AG08395 (cell line): Measurements from ENCODE around the gene COL6A3.
"Not testable (repeated sequence)": the region's sequence is repeated elsewhere in the genome, so short reads cannot be mapped to it uniquely, and the experiment has no call there.

ENCODE experiments used
- DNase-seq: peaks from one replicate; pipeline ENCODE4 v3.0.0; 2012; ENCODE audit warnings: mixed read lengths, low spot score

COL6A3 gene

GRCh38 chr2:237316339-237316738, 97.6 kb downstream of the COL6A3 start:
- no peak for DNase-seq

DNA sequence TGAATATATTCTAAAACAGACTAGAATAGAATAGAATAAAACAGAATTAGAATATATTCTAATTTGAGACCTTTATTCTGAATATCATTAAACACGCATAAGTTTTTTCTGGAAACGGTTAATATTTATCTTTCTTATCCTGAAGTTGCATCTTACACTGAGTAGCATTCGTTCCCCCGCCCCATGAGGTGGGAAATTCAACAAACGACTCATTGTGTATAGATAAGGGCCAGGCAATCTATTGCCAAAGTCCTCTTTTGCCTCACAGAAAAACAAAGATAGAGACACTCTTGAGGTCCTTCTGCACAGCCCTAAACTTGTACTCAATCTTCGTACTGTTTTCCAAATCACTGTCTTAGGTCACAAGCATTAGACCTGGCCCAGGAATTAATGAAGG, 98.1 kb downstream of the COL6A3 start:
- no peak for DNase-seq

GRCh38 chr2:237315170-237315828, 98.7 kb downstream of the COL6A3 start:
- peak; percentile 93 for DNase-seq

- no peak for DNase-seq
Measured at GRCh38 chr2:237314681-237315080, 99.3 kb downstream of the COL6A3 start.

- no peak for DNase-seq
Measured at GRCh38 chr2:237314198-237314597, 99.8 kb downstream of the COL6A3 start.

GRCh38 chr2:237312021-237312755, 101.8 kb downstream of the COL6A3 start:
- DNase-seq, result no peak

DNA sequence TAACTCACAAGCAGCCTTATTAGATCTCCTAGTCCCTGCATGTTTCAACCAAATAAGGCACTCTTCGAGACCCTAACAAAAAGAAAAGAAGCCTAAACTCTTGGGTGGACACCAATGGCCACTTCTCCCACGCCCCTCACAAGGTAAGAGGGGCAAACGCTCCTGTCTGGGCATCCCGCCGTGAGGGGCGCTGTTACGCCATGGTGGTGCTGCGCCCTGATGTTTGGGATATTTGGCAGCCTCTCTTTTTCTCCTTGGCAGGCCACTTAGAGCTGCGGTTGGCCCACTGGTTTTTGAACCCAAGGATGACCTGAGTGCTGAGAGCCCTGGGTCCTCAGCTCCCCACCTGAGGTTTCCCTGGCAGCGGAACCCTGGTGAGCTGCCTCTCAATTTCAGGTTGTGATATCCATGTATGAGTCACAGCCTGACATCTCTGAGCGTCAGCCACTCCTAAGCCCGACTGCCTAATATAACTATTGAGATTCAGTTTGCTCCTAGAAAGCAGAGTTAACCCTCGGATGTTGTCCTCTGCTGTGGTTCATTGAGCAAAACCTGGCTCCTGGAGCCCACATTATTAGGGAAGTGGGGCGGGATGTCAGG, 103.3 kb downstream of the COL6A3 start:
- DNase-seq, result no peak

- DNase-seq, result no peak
Measured at GRCh38 chr2:237309416-237309815, 104.5 kb downstream of the COL6A3 start.

- DNase-seq, result no peak
Measured at GRCh38 chr2:237309011-237309410, 105.0 kb downstream of the COL6A3 start.

- DNase-seq, result no peak
Measured at GRCh38 chr2:237307474-237307873, 106.5 kb downstream of the COL6A3 start.

- DNase-seq, result no peak
Measured at GRCh38 chr2:237306787-237307170, 107.2 kb downstream of the COL6A3 start.

GRCh38 chr2:237306083-237306786, 107.7 kb downstream of the COL6A3 start:
- no peak for DNase-seq

DNA sequence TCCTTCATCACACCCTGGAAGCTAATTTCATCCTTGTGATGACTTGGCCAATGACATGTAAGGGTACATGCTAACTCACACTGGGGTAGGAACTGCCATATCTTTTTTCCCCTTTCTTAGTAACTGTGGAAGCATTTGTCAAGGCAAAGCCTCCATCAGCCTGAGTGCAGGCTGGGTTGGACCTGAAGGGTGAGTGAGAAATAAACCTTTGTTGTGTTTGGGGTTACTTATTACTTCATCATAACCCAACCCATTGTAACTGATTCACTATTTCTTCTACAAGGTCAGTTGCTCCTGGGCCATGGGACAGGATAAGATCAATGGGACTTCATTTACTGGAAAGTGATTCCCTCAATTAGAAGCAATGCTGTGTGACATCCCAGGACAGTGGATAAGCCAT, 108.4 kb downstream of the COL6A3 start:
- DNase-seq, result no peak

GRCh38 chr2:237304763-237305514, 109.0 kb downstream of the COL6A3 start:
- peak; percentile 90 for DNase-seq

- not testable (repeated sequence) for DNase-seq
Measured at GRCh38 chr2:237303244-237303643, 110.7 kb downstream of the COL6A3 start.

- no peak for DNase-seq
Measured at GRCh38 chr2:237301595-237301994, 112.4 kb downstream of the COL6A3 start.

- DNase-seq, result no peak
Measured at GRCh38 chr2:237300739-237301138, 113.2 kb downstream of the COL6A3 start.

DNA sequence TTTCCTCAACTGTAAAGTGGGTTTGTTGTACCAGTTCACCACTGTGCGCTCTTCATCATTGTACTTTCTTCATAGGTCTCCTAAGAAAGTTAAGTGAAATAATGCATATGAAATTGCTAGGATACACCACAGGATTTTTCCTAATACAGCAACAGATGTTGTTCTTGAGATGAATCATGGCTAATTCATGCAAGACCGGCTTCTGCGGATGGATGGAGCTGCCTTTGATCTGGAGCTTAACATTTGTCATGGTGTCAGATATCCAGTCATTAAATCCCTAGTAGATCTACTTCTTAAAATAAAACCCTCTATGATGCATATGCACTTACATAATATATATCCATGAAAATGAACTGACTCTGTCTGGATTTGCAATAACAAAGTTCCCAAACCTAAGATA, 114.1 kb downstream of the COL6A3 start:
- DNase-seq, result peak; percentile 75

DNA sequence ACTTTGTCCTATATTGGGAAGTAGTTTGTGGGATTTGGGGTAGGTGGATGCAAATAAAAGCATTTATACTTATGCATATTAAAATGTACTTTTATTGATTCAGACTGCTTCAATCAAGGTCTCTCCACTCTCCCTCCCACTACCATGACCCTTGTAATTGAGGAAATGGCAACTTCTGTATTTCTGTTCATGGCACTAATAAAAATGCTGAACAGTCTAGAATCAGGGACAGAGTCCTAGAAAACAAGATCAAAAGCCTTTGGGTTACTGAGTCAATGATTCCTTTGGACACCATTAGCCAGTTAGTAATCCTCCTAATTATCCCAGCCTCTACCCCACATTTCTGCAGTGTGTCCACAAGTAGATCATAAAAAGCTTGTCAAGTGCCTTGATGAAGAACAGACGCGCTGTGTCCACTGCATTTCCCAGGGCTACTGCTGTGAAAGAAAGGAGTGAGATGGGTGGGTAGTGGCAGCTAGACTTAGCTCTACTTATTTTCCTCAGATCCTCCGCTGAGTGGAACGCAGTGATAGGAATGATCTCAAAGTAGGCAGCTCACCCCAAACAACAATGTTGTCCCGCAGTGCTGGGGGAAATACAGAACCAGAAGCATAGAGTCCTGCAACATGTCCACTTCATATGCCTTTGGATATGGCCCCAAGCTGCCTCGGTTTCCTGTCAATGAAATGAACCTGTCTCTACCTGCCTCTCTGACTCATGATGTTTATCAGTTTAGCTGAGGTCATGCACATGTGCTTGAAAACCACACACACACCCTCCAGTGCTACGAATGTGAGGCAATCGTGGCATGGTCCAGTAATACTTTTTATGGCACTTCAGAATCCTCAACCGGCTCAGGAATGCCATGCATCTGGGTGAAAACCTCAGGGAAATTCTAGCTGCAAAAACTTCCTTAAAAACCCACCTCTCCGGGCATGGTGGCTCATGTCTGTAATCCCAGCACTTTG, 115.5 kb downstream of the COL6A3 start:
- DNase-seq, result peak; percentile 69

DNA sequence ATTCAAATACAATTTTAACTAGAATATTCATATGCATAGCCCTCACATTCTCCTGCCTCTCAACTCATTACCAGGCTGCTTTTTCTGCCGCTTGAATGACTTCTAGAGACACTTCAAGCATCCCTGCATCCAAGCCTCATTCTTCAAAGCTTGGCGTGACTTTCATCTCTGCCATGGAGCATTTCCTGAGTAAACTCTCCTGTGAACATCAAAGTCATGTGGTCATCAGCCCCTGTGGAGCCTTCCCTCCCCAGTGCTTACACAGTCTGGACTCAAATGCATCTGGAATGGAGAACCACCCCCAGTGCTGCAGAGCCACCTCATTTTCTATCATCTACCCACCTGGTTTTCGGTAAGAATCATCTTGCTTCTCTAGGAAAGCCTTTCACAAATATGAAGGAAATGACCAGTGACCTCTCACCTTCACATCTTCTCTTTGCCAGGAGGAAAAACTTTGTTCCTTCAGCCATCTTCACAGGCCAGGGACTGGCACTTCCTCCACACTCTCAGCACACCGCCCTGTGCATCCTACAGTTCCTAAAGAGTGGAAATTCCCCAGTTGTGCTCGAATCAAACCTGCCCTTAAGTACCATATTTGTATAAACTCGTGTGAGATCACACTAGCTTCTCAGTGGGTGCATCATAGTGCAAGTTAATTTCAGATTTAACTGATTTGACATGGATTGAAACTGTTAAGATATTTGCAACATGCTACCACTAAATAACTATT, 116.4 kb downstream of the COL6A3 start:
- DNase-seq, result no peak
